Sigmoid colon (tissue), 4 donors: ENCODE measurements around the gene HS6ST2.

Experiments
- CTCF ChIP-seq, 4 experiments: fragments of 450-650 bp in 3 of 4; fragments of 200-600 bp in 1 of 4; IDR thresholded peaks; one replicate each; pipeline ENCODE4 v1.5.1; 2016 to 2019; ENCODE audit warnings: antibody characterized with exemption in 4 of 4, mild to moderate bottlenecking in 3 of 4, moderate library complexity in 2 of 4
- EP300 ChIP-seq, 4 donors: sonication (generic); formaldehyde crosslinking; IDR thresholded peaks; one replicate each; pipeline ENCODE4 v1.6.1; 2017; ENCODE audit warnings: antibody characterized with exemption in 4 of 4
- POLR2A ChIP-seq, 2 donors: fragments of 450-650 bp; IDR thresholded peaks; one replicate each; pipeline ENCODE4 v1.6.1; 2016; ENCODE audit warnings: antibody characterized with exemption in 2 of 2, mild to moderate bottlenecking in 2 of 2, moderate library complexity in 2 of 2
- POLR2AphosphoS5 ChIP-seq, 4 donors: sonication (generic); formaldehyde crosslinking; IDR thresholded peaks; one replicate each; pipeline ENCODE4 v1.6.1; 2017; ENCODE audit warnings: antibody characterized with exemption in 4 of 4

GRCh38 chrX:132749406-132749805 is 209.0 kb downstream of the HS6ST2 start:
- TF ChIP-seq POLR2A (IDR thresholded peaks at IDR 0.05): no peak
- TF ChIP-seq CTCF (IDR thresholded peaks at IDR 0.05): no peak
- no peak for TF ChIP-seq POLR2AphosphoS5 (IDR thresholded peaks at IDR 0.05)
- TF ChIP-seq EP300 (IDR thresholded peaks at IDR 0.05): no peak
